NK-92 (cell line): Measurements from ENCODE around the gene TMEM128.
"Not testable (repeated sequence)": the region's sequence is repeated elsewhere in the genome, so short reads cannot be mapped to it uniquely, and the experiment has no call there.

Experiments
- DNase-seq: peaks from one replicate; lab custom pipeline; 2025; ENCODE audit not compliant: unreplicated experiment; lab: John Stamatoyannopoulos, UW

Gene TMEM128

GRCh38 chr4:4248029-4248884, at the start of gene TMEM128:
Gene TMEM128, minus strand, starts transcription at chr4:4248223. Its CDS starts 21 bp downstream, at chr4:4248202.
- DNase-seq = peak; percentile 45

GRCh38 chr4:4296283-4296846, 48.3 kb upstream of the TMEM128 start:
- no peak for DNase-seq

GRCh38 chr4:4293279-4293678, 45.3 kb upstream of the TMEM128 start:
- DNase-seq = no peak

- DNase-seq = peak; percentile 74
These were observed 42.2 kb upstream of the TMEM128 start, which contains the start of the genes LYAR and ZBTB49 for GRCh38 chr4:4289941-4290850. Gene LYAR, minus strand, starts transcription at chr4:4290154. Its CDS starts 6,412 bp downstream, at chr4:4283742. Gene ZBTB49, plus strand, starts transcription at chr4:4290251. Its CDS starts 9,695 bp downstream, at chr4:4299946.

GRCh38 chr4:4289597-4289940, 41.5 kb upstream of the TMEM128 start:
- no peak for DNase-seq

- no peak for DNase-seq
These were observed 41.0 kb upstream of the TMEM128 start for GRCh38 chr4:4289055-4289454.

- DNase-seq = no peak
These were observed 40.1 kb upstream of the TMEM128 start for GRCh38 chr4:4288098-4288497.

GRCh38 chr4:4284827-4285618, 37.0 kb upstream of the TMEM128 start:
- DNase-seq = no peak

- no peak for DNase-seq
These were observed 33.8 kb upstream of the TMEM128 start for GRCh38 chr4:4281787-4282186.

GRCh38 chr4:4277531-4277930, 29.5 kb upstream of the TMEM128 start:
- no peak for DNase-seq

- DNase-seq = no peak
These were observed 26.2 kb upstream of the TMEM128 start for GRCh38 chr4:4274226-4274625.

- DNase-seq = no peak
These were observed 23.9 kb upstream of the TMEM128 start for GRCh38 chr4:4271912-4272311.

- no peak for DNase-seq
These were observed 22.5 kb upstream of the TMEM128 start for GRCh38 chr4:4270529-4270928.

GRCh38 chr4:4269856-4270255, 21.8 kb upstream of the TMEM128 start:
- no peak for DNase-seq

GRCh38 chr4:4269331-4269731, 21.3 kb upstream of the TMEM128 start:
- DNase-seq = no peak

GRCh38 chr4:4268776-4269175, 20.8 kb upstream of the TMEM128 start:
- no peak for DNase-seq

GRCh38 chr4:4267981-4268380, 20.0 kb upstream of the TMEM128 start:
- no peak for DNase-seq

- no peak for DNase-seq
These were observed 12.2 kb upstream of the TMEM128 start for GRCh38 chr4:4260185-4260751.

GRCh38 chr4:4259484-4260100, 11.6 kb upstream of the TMEM128 start:
- no peak for DNase-seq

- DNase-seq = not testable (repeated sequence)
These were observed 9.7 kb upstream of the TMEM128 start for GRCh38 chr4:4257705-4258104.
